ENCODE results near the gene BANF2. TPM values are rescaled to one million over a fixed set of nuclear protein-coding genes. Genes with fewer than 3 reads are reported as not detected.

Gene BANF2
- total and polyA plus RNA-seq, 2 of the 8 experiments (the other 6 are each of a cell fraction or from before 2014, with no cell fraction given) = not detected

DNA sequence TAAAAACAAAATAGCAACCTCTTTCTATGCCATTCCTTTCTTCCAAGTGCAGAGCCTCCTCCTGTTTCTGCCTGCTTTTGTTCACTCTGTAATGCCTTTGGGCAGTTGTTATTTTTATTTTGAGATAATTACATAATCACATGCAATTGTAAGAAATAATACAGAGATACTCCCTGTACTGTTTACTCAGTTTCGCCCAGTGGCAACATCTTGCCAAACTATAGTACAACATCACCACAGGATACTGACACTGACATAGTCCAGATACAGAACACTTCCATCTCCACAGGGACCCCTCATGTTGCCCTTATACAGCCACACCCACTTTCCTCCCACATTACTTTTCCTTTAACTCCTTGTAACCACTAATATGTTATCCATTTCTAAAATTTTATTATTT lies 59.7 kb downstream of the BANF2 start:
- no peak overlapping the region for H4K5ac ChIP-seq (ENCODE audit: insufficient read length, low read depth, low read length)
- no peak overlapping the region for H3K23ac ChIP-seq (ENCODE audit: insufficient read length)
- no peak overlapping the region for H2AK5ac ChIP-seq (ENCODE audit: low read depth, low read length)
- H3K79me1 ChIP-seq (ENCODE audit: low read depth, low read length) = no peaks in the 10 kb centered on the region
- no peak overlapping the region for H2BK120ac ChIP-seq (replicated peaks; ENCODE audit: low read depth, low read length)
- no peak overlapping the region for H4K8ac ChIP-seq (ENCODE audit: extremely low read depth, insufficient read depth, low read length)
- no peak overlapping the region for H4K91ac ChIP-seq (replicated peaks; ENCODE audit: insufficient read length, low read length)
- no peak overlapping the region for H2BK5ac ChIP-seq (ENCODE audit: low read depth, low read length)
- H2AFZ ChIP-seq (ENCODE audit: low read length) = no peak overlapping the region
- no peak overlapping the region for H3K4me2 ChIP-seq (ENCODE audit: insufficient read depth in 1 of 2, low read depth in 2 of 2, low read length in 2 of 2)
- POLR2A ChIA-PET (ENCODE audit: partially characterized antibody) = no interaction called here
- H3K4me1 ChIP-seq (replicated peaks in 1 of 4; ENCODE audit: control insufficient read depth in 3 of 4, insufficient read depth in 4 of 4, low read length in 3 of 4) = peaks cover 2 to 10% (median 4%) of the 10 kb centered on the region in 4 experiments; a peak in 5 of 7 replicates
- no peak for TF ChIP-seq TCF12 (IDR thresholded peaks at IDR 0.05; ENCODE audit: low read depth, low read length)
- no peak for TF ChIP-seq RBBP5 (IDR thresholded peaks at IDR 0.05; ENCODE audit: borderline replicate concordance, low read depth, low read length)
- no peak for TF ChIP-seq TAF7 (optimal IDR thresholded peaks at IDR 0.05; ENCODE audit: borderline replicate concordance, low read depth, low read length)
- TF ChIP-seq EGR1 (IDR thresholded peaks at IDR 0.05; ENCODE audit: borderline replicate concordance, low read depth, low read length) = no peak
- TF ChIP-seq CHD1 (IDR thresholded peaks at IDR 0.05; ENCODE audit: low read depth, low read length) = no peak
- no peak for TF ChIP-seq SUZ12 (IDR thresholded peaks at IDR 0.05; ENCODE audit: low read length)
- TF ChIP-seq ZNF274 (IDR thresholded peaks at IDR 0.05; ENCODE audit: borderline replicate concordance, extremely low read depth, low read length) = no peak
- no peak for TF ChIP-seq RAD21 (IDR thresholded peaks at IDR 0.05 in 1 of 2, conservative IDR thresholded peaks at IDR 0.05 in 1 of 2; ENCODE audit: low read depth in 2 of 2, low read length in 2 of 2)
- no peak overlapping the region for H3K4ac ChIP-seq (replicated peaks; ENCODE audit: insufficient read length, low read depth, low read length)
- H2BK12ac ChIP-seq (ENCODE audit: low read depth, low read length) = no peak overlapping the region
- H3K27ac ChIP-seq (ENCODE audit: low read depth, low read length) = no peak overlapping the region
- no peaks in the 10 kb centered on the region for H3K27me3 ChIP-seq (replicated peaks in 1 of 4; ENCODE audit: control insufficient read depth in 3 of 4, extremely low read depth in 1 of 4, insufficient read depth in 3 of 4, low read length in 3 of 4)
- no peaks in the 10 kb centered on the region for H3K36me3 ChIP-seq (ENCODE audit: control insufficient read depth in 2 of 4, insufficient read depth in 4 of 4, low read length in 3 of 4)
- H3K14ac ChIP-seq (ENCODE audit: insufficient read length) = no peak overlapping the region
- H3K56ac ChIP-seq (replicated peaks; ENCODE audit: insufficient read length, low read depth, low read length) = no peak overlapping the region
- no peak overlapping the region; a peak in 1 of 7 replicates for H3K9ac ChIP-seq (replicated peaks in 1 of 4; ENCODE audit: extremely low read depth in 1 of 4, low read depth in 3 of 4, low read length in 3 of 4)
- H3K23me2 ChIP-seq (ENCODE audit: low read depth, low read length) = no peaks in the 10 kb centered on the region
- no peak overlapping the region for H2BK15ac ChIP-seq (ENCODE audit: low read length)
- H3K79me2 ChIP-seq (ENCODE audit: control insufficient read depth in 1 of 2, insufficient read depth in 2 of 2, low read length in 2 of 2) = no peaks in the 10 kb centered on the region
- FAIRE-seq (no peak), DNase-seq (ENCODE audit: low read depth in 1 of 2, low spot score in 2 of 2) (no peak)
- H2BK20ac ChIP-seq (ENCODE audit: low read length) = no peak overlapping the region
- no peak overlapping the region for H3K4me3 ChIP-seq (ENCODE audit: extremely low read depth in 1 of 4, insufficient read depth in 2 of 4, low read depth in 3 of 4, low read length in 4 of 4)
- no peaks in the 10 kb centered on the region for H4K20me1 ChIP-seq (replicated peaks in 1 of 2; ENCODE audit: control insufficient read depth in 1 of 2, insufficient read depth in 2 of 2, low read length in 2 of 2)
- CTCF ChIA-PET (ENCODE audit: partially characterized antibody) = interaction anchor here (1.8 kb wide), 1 partner anchor 13 kb away, joined by 4 read pairs; no protein-coding TSS in a partner anchor
- H3K18ac ChIP-seq (ENCODE audit: extremely low read depth, low read length) = no peak overlapping the region
- H3K9me3 ChIP-seq (ENCODE audit: insufficient read depth in 2 of 2, low read depth in 1 of 2, low read length in 1 of 2) = no peaks in the 10 kb centered on the region; a peak in 1 of 4 replicates
- 100% methylated on average over 1 of the region's 1 CpG; no CpG with 5 or more reads in 1 of the 2 experiments for WGBS, 2 experiments (ENCODE audit: extremely low coverage in 1 of 2, insufficient coverage in 1 of 2, insufficient read length in 1 of 2, insufficient replicate concordance in 2 of 2, low coverage in 1 of 2, low lambda C conversion rate in 2 of 2, missing lambda C conversion rate in 1 of 2)
